Ishikawa (cell line): ENCODE measurements around the gene CRB1.

ENCODE experiments used
- CEBPB ChIP-seq: IDR thresholded peaks from 2 replicates; pipeline ENCODE4 v1.6.1; 2012
- CREB1 ChIP-seq: IDR thresholded peaks from 2 replicates; pipeline ENCODE4 v1.6.1; 2012; ENCODE audit warnings: low read depth
- EGR1 ChIP-seq: IDR thresholded peaks from 2 replicates; pipeline ENCODE4 v1.6.1; 2012
- EP300 ChIP-seq: IDR thresholded peaks from 2 replicates; pipeline ENCODE4 v1.6.1; 2012; ENCODE audit warnings: borderline replicate concordance
- MAX ChIP-seq: IDR thresholded peaks from 2 replicates; pipeline ENCODE4 v1.6.1; 2012
- TAF1 ChIP-seq: IDR thresholded peaks from 2 replicates; pipeline ENCODE4 v1.6.1; 2012; ENCODE audit warnings: low read depth, mild to moderate bottlenecking
- ZBTB7A ChIP-seq: IDR thresholded peaks from 2 replicates; pipeline ENCODE4 v1.6.1; 2012; ENCODE audit warnings: low read depth

- TF ChIP-seq MAX (no peak), EP300 (no peak), TAF1 (no peak), ZBTB7A (no peak), CREB1 (no peak), EGR1 (no peak), CEBPB (no peak)
Observed at GRCh38 chr1:197519741-197520334, 251.8 kb downstream of the CRB1 start.
